Common myeloid progenitor, CD34-positive (primary cell): Measurements from ENCODE around the gene ASB16.

Experiments
- CTCF ChIA-PET: fragments of 350-600 bp; sonication (Branson Sonifier 250); formaldehyde crosslinking; loops from one replicate; lab custom pipeline; 2021; ENCODE audit warnings: antibody characterized with exemption; lab: Charles Lee
- POLR2A ChIA-PET: fragments of 350-600 bp; sonication (Branson Sonifier 250); formaldehyde crosslinking; loops from one replicate; lab custom pipeline; 2021; ENCODE audit warnings: antibody characterized with exemption; lab: Charles Lee
- DNase-seq, 3 donors: peaks; one replicate each; pipeline versions ENCODE4 v3.0.0 to v3.0.0-alpha.2; 2013
- H3K27ac ChIP-seq, 2 experiments: 1 replicate in 1 of 2; 2 replicates in 1 of 2; pipeline ENCODE4 v1.7.0; 2013; ENCODE audit warnings: inconsistent platforms in 2 of 2, low read length in 2 of 2, mild to moderate bottlenecking in 2 of 2, low read depth in 1 of 2, moderate library complexity in 1 of 2; ENCODE audit not compliant: severe bottlenecking in 2 of 2, insufficient read depth in 1 of 2, poor library complexity in 1 of 2
- H3K27me3 ChIP-seq, 5 experiments: replicated peaks in 2 of 5; 1 replicate in 3 of 5; 2 replicates in 2 of 5; pipeline versions ENCODE4 v1.6.1 to v1.7.0; 2013; ENCODE audit warnings: low read length in 4 of 5, mild to moderate bottlenecking in 2 of 5, moderate library complexity in 2 of 5, inconsistent platforms in 1 of 5; ENCODE audit not compliant: insufficient read depth in 5 of 5, control insufficient read depth in 4 of 5
- H3K36me3 ChIP-seq, 4 experiments: 1 replicate in 2 of 4; 2 replicates in 2 of 4; pipeline versions ENCODE4 v1.6.1 to v1.7.0; 2013; ENCODE audit warnings: low read length in 3 of 4, control low read depth in 1 of 4, mild to moderate bottlenecking in 1 of 4; ENCODE audit not compliant: control insufficient read depth in 4 of 4, insufficient read depth in 4 of 4
- H3K4me1 ChIP-seq, 4 experiments: 1 replicate in 3 of 4; 2 replicates in 1 of 4; pipeline versions ENCODE4 v1.6.1 to v1.7.1; 2013; ENCODE audit warnings: low read length in 3 of 4, mild to moderate bottlenecking in 3 of 4, control low read depth in 1 of 4, inconsistent platforms in 1 of 4, moderate library complexity in 1 of 4; ENCODE audit not compliant: control insufficient read depth in 4 of 4, insufficient read depth in 4 of 4; ENCODE audit errors: control extremely low read depth in 1 of 4
- H3K4me3 ChIP-seq, 7 experiments: 1 replicate in 4 of 7; 2 replicates in 3 of 7; pipeline versions ENCODE4 v1.5.1 to v1.7.0; 2013; ENCODE audit warnings: mild to moderate bottlenecking in 7 of 7, low read length in 6 of 7, moderate library complexity in 6 of 7, inconsistent platforms in 2 of 7, low read depth in 2 of 7, control low read depth in 1 of 7; ENCODE audit not compliant: insufficient read depth in 4 of 7, control insufficient read depth in 1 of 7; ENCODE audit errors: extremely low read depth in 1 of 7
- H3K9me3 ChIP-seq, 5 experiments: 1 replicate in 4 of 5; 2 replicates in 1 of 5; pipeline versions ENCODE4 v1.6.1 to v1.7.1; 2013; ENCODE audit warnings: low read length in 4 of 5, mild to moderate bottlenecking in 2 of 5, inconsistent platforms in 1 of 5, low read depth in 1 of 5, moderate library complexity in 1 of 5; ENCODE audit not compliant: control insufficient read depth in 4 of 5, insufficient read depth in 2 of 5; ENCODE audit errors: control extremely low read depth in 1 of 5
- WGBS: methylation state at CpG from one replicate; pipeline ENCODE4 v1.1.5; 2013; ENCODE audit not compliant: insufficient coverage; 5-methylcytosine and 5-hydroxymethylcytosine counted together

The ASB16 gene

DNA sequence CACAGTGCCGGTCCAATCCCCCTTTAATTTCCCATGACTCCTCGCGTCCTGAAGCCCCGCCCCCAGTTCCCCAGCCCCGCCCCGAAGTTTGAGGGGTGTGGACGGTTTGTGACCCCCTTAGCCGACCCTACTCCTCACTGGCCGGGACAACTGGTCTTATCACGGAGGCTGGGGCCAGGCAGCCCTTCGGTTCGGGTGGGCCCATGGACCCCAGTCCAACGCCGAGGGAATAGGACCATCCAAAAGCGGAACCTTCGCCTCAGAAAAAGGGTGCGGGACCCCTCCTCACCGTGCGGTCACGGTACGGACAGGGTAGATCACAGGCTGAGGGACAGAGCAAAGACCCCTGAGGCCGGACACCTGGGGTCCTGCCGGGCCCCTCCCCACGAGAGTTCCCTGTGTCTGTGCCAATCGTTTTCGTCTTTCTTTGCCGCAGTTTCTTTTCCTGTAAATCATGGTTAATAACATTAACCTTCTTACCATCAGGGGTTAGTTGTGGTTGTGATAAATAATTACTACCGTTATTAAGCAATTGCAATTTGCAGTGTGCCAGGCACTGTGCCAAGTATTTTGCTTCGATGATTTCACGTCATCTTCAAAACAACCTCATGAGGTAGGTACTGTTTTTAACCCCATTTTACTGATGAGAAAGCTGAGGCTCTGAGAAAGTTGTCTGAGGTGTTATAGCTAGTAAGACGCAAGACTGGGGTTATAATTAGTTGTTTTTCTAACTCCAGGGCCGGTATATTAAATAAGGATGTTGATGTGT lies 16.8 kb downstream of the ASB16 start:
- H3K27me3 ChIP-seq: no peaks in the 10 kb centered on the region
- H3K4me3 ChIP-seq: peak overlapping the region; percentile 72 to 100 (median 97)
- WGBS: 2% methylated on average over 28 of the region's 32 CpGs
- peak overlapping the region; percentile 98 to 99 for H3K27ac ChIP-seq
- peaks cover 5 to 27% (median 18%) of the 10 kb centered on the region in 4 experiments for H3K4me1 ChIP-seq
- H3K36me3 ChIP-seq: peaks cover 0 to 35% (median 21%) of the 10 kb centered on the region in 4 experiments
- ChIA-PET POLR2A (interaction anchor here (1.0 to 1.7 kb wide), 2 partner anchors 11 to 34 kb away, joined by 4 to 14 read pairs; partner anchors contain the start of gene ATXN7L3), CTCF (interaction anchor here (0.7 kb wide), 2 partner anchors 10 to 11 kb away, joined by 3 read pairs; no protein-coding TSS in a partner anchor)
- peak; percentile 34 to 61 (median 58) for DNase-seq
- no peaks in the 10 kb centered on the region for H3K9me3 ChIP-seq

DNA sequence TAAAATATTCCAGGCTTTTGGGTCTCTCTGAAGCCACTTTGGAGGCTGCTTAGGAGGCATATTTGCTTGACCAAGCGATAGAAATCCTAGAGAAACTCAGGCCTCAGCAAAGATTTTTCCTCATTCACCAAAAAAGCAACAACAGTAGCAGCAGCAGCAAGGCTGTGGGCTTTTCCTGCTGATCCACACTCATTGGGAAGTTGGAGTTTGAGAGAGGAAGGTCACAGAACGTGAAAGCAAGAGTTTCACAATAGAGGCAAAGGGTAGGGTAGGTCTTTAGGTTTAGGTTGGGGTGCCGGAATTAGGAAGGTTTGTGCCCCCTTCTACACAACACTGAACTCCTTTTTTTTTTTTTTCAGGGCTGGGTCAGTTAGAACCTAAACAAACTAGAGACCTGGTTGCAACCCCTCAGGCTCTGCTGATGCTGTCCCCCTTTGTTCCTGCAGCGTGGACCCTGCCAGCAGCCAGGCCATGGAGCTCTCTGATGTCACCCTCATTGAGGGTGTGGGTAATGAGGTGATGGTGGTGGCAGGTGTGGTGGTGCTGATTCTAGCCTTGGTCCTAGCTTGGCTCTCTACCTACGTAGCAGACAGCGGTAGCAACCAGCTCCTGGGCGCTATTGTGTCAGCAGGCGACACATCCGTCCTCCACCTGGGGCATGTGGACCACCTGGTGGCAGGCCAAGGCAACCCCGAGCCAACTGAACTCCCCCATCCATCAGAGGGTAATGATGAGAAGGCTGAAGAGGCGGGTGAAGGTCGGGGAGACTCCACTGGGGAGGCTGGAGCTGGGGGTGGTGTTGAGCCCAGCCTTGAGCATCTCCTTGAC lies 18.3 kb downstream of the ASB16 start:
- DNase-seq: no peak
- Histone ChIP-seq H3K4me1 (peaks cover 5 to 27% (median 18%) of the 10 kb centered on the region in 4 experiments), H3K9me3 (no peaks in the 10 kb centered on the region), H3K36me3 (peaks cover 0 to 41% (median 29%) of the 10 kb centered on the region in 4 experiments), H3K4me3 (peak overlapping the region in 1 of 7 experiments; percentile 93), H3K27ac (no peak overlapping the region), H3K27me3 (no peaks in the 10 kb centered on the region)
- POLR2A ChIA-PET: no interaction called here
- CTCF ChIA-PET: interaction anchor here (1.0 to 1.6 kb wide), 4 partner anchors 8 to 21 kb away, joined by 3 to 6 read pairs (median 4); no protein-coding TSS in a partner anchor
- WGBS: 100% methylated on average over 6 of the region's 12 CpGs

DNA sequence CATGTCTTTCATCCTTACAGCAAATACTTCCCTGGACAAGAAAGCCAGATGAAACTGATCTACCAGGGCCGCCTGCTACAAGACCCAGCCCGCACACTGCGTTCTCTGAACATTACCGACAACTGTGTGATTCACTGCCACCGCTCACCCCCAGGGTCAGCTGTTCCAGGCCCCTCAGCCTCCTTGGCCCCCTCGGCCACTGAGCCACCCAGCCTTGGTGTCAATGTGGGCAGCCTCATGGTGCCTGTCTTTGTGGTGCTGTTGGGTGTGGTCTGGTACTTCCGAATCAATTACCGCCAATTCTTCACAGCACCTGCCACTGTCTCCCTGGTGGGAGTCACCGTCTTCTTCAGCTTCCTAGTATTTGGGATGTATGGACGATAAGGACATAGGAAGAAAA lies 20.0 kb downstream of the ASB16 start:
- peaks cover 9 to 58% (median 43%) of the 10 kb centered on the region in 4 experiments for H3K36me3 ChIP-seq
- no peak for DNase-seq
- peaks cover 5 to 16% (median 15%) of the 10 kb centered on the region in 4 experiments for H3K4me1 ChIP-seq
- CTCF ChIA-PET: no interaction called here
- H3K27me3 ChIP-seq: no peaks in the 10 kb centered on the region
- peak overlapping the region in 1 of 2 experiments; percentile 20 for H3K27ac ChIP-seq
- H3K9me3 ChIP-seq: no peaks in the 10 kb centered on the region
- POLR2A ChIA-PET: no interaction called here
- no peak overlapping the region for H3K4me3 ChIP-seq
- WGBS: 97% methylated on average over 6 of the region's 10 CpGs

DNA sequence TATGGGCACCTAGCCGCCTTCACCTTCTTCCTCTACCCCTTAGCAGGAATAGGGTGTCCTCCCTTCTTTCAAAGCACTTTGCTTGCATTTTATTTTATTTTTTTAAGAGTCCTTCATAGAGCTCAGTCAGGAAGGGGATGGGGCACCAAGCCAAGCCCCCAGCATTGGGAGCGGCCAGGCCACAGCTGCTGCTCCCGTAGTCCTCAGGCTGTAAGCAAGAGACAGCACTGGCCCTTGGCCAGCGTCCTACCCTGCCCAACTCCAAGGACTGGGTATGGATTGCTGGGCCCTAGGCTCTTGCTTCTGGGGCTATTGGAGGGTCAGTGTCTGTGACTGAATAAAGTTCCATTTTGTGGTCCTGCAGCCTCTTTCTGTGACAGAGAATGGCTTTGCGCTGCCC lies 20.9 kb downstream of the ASB16 start:
- Histone ChIP-seq H3K4me3 (no peak overlapping the region), H3K27ac (no peak overlapping the region), H3K36me3 (peaks cover 9 to 66% (median 49%) of the 10 kb centered on the region in 4 experiments), H3K9me3 (no peaks in the 10 kb centered on the region), H3K27me3 (no peaks in the 10 kb centered on the region), H3K4me1 (peaks cover 5 to 13% (median 10%) of the 10 kb centered on the region in 4 experiments)
- WGBS: 92% methylated on average over 5 of the region's 5 CpGs
- CTCF ChIA-PET: interaction anchor here (1.4 to 1.5 kb wide), 2 partner anchors 10 to 18 kb away, joined by 4 to 5 read pairs; no protein-coding TSS in a partner anchor
- POLR2A ChIA-PET: no interaction called here
- DNase-seq: no peak

DNA sequence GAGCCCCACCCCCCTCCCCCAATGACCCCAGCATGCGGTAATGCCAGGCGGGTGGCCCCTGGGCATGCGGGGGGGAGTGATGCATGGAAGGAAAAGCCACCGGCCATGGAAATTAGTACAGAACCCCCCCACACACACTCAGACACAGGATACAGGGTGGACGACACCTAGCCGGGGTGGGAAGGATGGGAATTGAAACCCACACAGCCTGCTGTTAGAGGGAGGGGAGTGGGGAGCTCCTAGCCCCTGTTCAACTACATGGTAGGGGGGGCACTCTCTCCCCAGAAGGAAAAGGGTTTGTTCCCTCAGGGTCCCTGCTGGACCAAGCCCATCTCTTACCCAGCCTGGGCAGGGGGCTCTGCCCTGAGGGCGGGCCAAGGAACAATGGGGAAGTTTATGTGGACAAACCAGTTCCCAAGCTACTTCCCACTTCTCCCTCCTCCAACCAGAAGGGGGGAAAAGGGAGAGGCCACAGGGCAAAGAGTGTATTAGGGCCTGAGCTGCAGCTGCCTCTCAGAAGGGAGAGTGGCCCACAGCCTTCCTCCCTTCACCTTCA lies 21.5 kb downstream of the ASB16 start:
- WGBS: no CpG with 5 or more reads among the region's 7 CpGs
- CTCF ChIA-PET: interaction anchor here (1.4 to 1.5 kb wide), 2 partner anchors 10 to 18 kb away, joined by 4 to 5 read pairs; no protein-coding TSS in a partner anchor
- H3K36me3 ChIP-seq: peaks cover 9 to 72% (median 53%) of the 10 kb centered on the region in 4 experiments

DNA sequence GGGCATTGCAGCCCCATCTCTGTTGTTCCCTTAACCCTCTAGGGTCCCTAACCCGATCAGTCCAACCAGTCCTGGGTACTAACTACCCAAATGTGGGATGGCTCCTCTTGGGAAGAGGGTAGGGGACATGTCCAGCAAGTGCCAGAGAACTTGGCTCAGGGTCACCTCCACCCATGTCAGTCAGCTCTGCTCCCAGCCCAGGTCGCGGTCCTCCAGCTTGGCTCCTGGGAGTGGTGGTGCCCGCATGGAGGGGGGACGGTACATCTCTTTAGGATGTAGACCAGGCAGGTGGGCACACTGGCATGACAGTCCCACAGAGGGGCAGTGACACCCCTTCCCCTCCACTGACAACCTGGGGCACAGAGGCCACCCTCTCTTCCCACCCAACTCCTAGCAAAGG lies 22.2 kb downstream of the ASB16 start:
- Histone ChIP-seq H3K9me3 (no peaks in the 10 kb centered on the region), H3K4me3 (no peak overlapping the region), H3K27ac (peak overlapping the region in 1 of 2 experiments; percentile 34), H3K27me3 (no peaks in the 10 kb centered on the region), H3K36me3 (peaks cover 9 to 76% (median 59%) of the 10 kb centered on the region in 4 experiments), H3K4me1 (peaks cover 6 to 16% (median 15%) of the 10 kb centered on the region in 4 experiments)
- CTCF ChIA-PET: interaction anchor here (1.4 kb wide), 1 partner anchor 17 kb away, joined by 4 read pairs; no protein-coding TSS in a partner anchor
- 100% methylated on average over 3 of the region's 5 CpGs for WGBS
- POLR2A ChIA-PET: no interaction called here
- DNase-seq: no peak

More for the DNA sequence above, 21.5 kb downstream of the ASB16 start:
- peaks cover 5 to 15% (median 13%) of the 10 kb centered on the region in 4 experiments for H3K4me1 ChIP-seq
- DNase-seq: no peak
- POLR2A ChIA-PET: interaction anchor here (0.5 to 0.6 kb wide), 2 partner anchors 15 to 98 kb away, joined by 3 to 4 read pairs; no protein-coding TSS in a partner anchor
- H3K4me3 ChIP-seq: no peak overlapping the region
- no peaks in the 10 kb centered on the region for H3K9me3 ChIP-seq
- H3K27me3 ChIP-seq: no peaks in the 10 kb centered on the region
- peak overlapping the region in 1 of 2 experiments; percentile 34 for H3K27ac ChIP-seq
